ENCODE measurements around the gene DENND5B.
"Not testable (repeated sequence)": the region's sequence is repeated elsewhere in the genome, so short reads cannot be mapped to it uniquely, and the experiment has no call there.

The DENND5B gene

GRCh38 chr12:31590642-31591379 is at the start of gene DENND5B:
Gene DENND5B, minus strand, starts transcription at chr12:31591136. Its CDS starts 304 bp downstream, at chr12:31590832.
- DNase-seq: no peak

- DNase-seq: no peak
These were observed 43.7 kb upstream of the DENND5B start for GRCh38 chr12:31634620-31635019.

GRCh38 chr12:31633464-31633863 is 42.5 kb upstream of the DENND5B start:
- DNase-seq: no peak

GRCh38 chr12:31631809-31632208 is 40.9 kb upstream of the DENND5B start:
- DNase-seq: no peak

- DNase-seq: no peak
These were observed 40.2 kb upstream of the DENND5B start for GRCh38 chr12:31631023-31631724.

GRCh38 chr12:31629756-31630732 is 39.1 kb upstream of the DENND5B start:
- DNase-seq: no peak

- DNase-seq: no peak
These were observed 36.6 kb upstream of the DENND5B start for GRCh38 chr12:31627456-31628054.

- no peak for DNase-seq
These were observed 35.5 kb upstream of the DENND5B start for GRCh38 chr12:31626270-31626995.

GRCh38 chr12:31622038-31622437 is 31.1 kb upstream of the DENND5B start:
- DNase-seq: no peak

- no peak for DNase-seq
These were observed 29.4 kb upstream of the DENND5B start for GRCh38 chr12:31620311-31620710.

- DNase-seq: no peak
These were observed 27.5 kb upstream of the DENND5B start for GRCh38 chr12:31618228-31619025.

GRCh38 chr12:31612819-31613218 is 21.9 kb upstream of the DENND5B start:
- no peak for DNase-seq

GRCh38 chr12:31608299-31608698 is 17.4 kb upstream of the DENND5B start:
- DNase-seq: not testable (repeated sequence)

- no peak for DNase-seq
These were observed 14.6 kb upstream of the DENND5B start for GRCh38 chr12:31605531-31605930.

- no peak for DNase-seq
These were observed 12.6 kb upstream of the DENND5B start for GRCh38 chr12:31603546-31604009.

GRCh38 chr12:31600750-31601149 is 9.8 kb upstream of the DENND5B start:
- DNase-seq: no peak

- DNase-seq: no peak
These were observed 9.3 kb upstream of the DENND5B start for GRCh38 chr12:31600252-31600651.

GRCh38 chr12:31599053-31599452 is 8.1 kb upstream of the DENND5B start:
- no peak for DNase-seq

GRCh38 chr12:31597066-31597465 is 6.1 kb upstream of the DENND5B start:
- no peak for DNase-seq

- no peak for DNase-seq
These were observed 3.7 kb upstream of the DENND5B start for GRCh38 chr12:31594681-31595080.

GRCh38 chr12:31591380-31591901 is 505 bp upstream of the DENND5B start:
- DNase-seq: no peak

All from GF-D8 (cell line).